ENCODE data around the gene TYK2.

DNA sequence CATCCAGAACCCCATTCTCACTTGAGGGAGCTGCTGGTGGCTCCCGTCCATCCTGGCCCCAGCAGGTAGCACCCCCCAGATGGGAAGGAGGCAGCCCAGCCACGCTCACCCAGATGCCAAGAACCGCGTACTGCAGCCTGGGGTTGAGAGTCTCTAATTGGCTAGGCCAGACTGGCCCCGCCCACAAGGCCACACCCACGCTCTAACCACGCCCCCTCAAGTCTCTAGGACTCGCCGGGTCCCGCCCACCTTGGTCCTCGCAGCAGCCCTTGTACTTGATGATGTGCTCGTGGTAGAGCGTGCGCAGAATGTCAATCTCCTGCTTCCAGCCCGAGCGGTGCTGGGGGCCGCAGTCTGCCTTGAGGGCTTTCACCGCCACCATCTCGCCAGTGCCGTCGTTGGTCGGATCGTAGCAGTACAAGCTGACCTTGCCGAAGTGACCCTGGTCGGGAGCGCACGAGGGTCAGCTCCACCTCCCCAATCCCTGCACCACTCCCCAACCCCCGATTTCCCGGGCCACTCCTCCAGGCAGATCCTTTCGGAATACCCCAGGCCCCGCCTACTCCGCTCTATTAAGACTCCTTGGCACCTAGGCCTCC, 26.5 kb downstream of the TYK2 start:
- TF ChIP-seq, protein P1, sequence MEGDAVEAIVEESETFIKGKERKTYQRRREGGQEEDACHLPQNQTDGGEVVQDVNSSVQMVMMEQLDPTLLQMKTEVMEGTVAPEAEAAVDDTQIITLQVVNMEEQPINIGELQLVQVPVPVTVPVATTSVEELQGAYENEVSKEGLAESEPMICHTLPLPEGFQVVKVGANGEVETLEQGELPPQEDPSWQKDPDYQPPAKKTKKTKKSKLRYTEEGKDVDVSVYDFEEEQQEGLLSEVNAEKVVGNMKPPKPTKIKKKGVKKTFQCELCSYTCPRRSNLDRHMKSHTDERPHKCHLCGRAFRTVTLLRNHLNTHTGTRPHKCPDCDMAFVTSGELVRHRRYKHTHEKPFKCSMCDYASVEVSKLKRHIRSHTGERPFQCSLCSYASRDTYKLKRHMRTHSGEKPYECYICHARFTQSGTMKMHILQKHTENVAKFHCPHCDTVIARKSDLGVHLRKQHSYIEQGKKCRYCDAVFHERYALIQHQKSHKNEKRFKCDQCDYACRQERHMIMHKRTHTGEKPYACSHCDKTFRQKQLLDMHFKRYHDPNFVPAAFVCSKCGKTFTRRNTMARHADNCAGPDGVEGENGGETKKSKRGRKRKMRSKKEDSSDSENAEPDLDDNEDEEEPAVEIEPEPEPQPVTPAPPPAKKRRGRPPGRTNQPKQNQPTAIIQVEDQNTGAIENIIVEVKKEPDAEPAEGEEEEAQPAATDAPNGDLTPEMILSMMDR (conservative IDR thresholded peaks at IDR 0.05 in 1 of 2, IDR thresholded peaks at IDR 0.05 in 1 of 2; ENCODE audit: extremely low read depth in 1 of 2, insufficient read depth in 1 of 2, low read depth in 1 of 2, low read length in 2 of 2) = no peak
- TF ChIP-seq EZH2 (IDR thresholded peaks at IDR 0.05; ENCODE audit: borderline replicate concordance, low read length) = no peak
